Endodermal cell (in vitro differentiated cells): Measurements from ENCODE around the gene KLK7. TPM values are rescaled to one million over a fixed set of nuclear protein-coding genes. Genes with fewer than 3 reads are reported as not detected.
"Not testable (repeated sequence)": the region's sequence is repeated elsewhere in the genome, so short reads cannot be mapped to it uniquely, and the experiment has no call there.

ENCODE experiments used
- DNase-seq: peaks from one replicate; pipeline ENCODE4 v3.0.0-alpha.2; 2017
- H3K27ac ChIP-seq: 2 replicates; pipeline ENCODE4 v1.5.1; 2013; ENCODE audit warnings: mild to moderate bottlenecking, low read depth, low read length, moderate library complexity
- H3K27me3 ChIP-seq: 2 replicates; pipeline ENCODE4 v1.6.1; 2013; ENCODE audit warnings: mild to moderate bottlenecking, low read length, moderate library complexity; ENCODE audit not compliant: insufficient read depth, control insufficient read depth, poor library complexity, severe bottlenecking
- H3K36me3 ChIP-seq: 2 replicates; pipeline ENCODE4 v1.7.0; 2013; ENCODE audit warnings: mild to moderate bottlenecking, low read length, moderate library complexity; ENCODE audit not compliant: control insufficient read depth, insufficient read depth
- H3K4me1 ChIP-seq: one replicate; pipeline ENCODE4 v1.7.0; 2013; ENCODE audit warnings: low read length; ENCODE audit not compliant: control insufficient read depth, insufficient read depth
- H3K4me3 ChIP-seq: 2 replicates; pipeline ENCODE4 v1.5.1; 2013; ENCODE audit warnings: mild to moderate bottlenecking, low read length, moderate library complexity
- H3K9ac ChIP-seq: 2 replicates; pipeline ENCODE4 v1.6.1; 2013; ENCODE audit warnings: mild to moderate bottlenecking, low read length, moderate library complexity; ENCODE audit not compliant: poor library complexity, severe bottlenecking; ENCODE audit errors: extremely low read depth
- H3K9me3 ChIP-seq: 2 replicates; pipeline ENCODE4 v1.6.1; 2013; ENCODE audit warnings: mild to moderate bottlenecking, low read length, moderate library complexity; ENCODE audit not compliant: control insufficient read depth
- H3K27ac Mint-ChIP-seq: 2 replicates; pipeline ENCODE4 v1.8.0; 2020; ENCODE audit warnings: mixed read lengths
- H3K27me3 Mint-ChIP-seq: 2 replicates; pipeline ENCODE4 v1.8.0; 2021; ENCODE audit warnings: mild to moderate bottlenecking, mixed read lengths; ENCODE audit not compliant: insufficient read depth
- H3K36me3 Mint-ChIP-seq: 2 replicates; pipeline ENCODE4 v1.8.0; 2020; ENCODE audit warnings: low read depth, mixed read lengths
- H3K4me1 Mint-ChIP-seq: 2 replicates; pipeline ENCODE4 v1.8.0; 2020; ENCODE audit warnings: mixed read lengths
- H3K4me3 Mint-ChIP-seq: 2 replicates; pipeline ENCODE4 v1.8.0; 2020; ENCODE audit warnings: mild to moderate bottlenecking, moderate library complexity, mixed read lengths
- H3K9me3 Mint-ChIP-seq: 2 replicates; pipeline ENCODE4 v1.8.0; 2020; ENCODE audit warnings: mild to moderate bottlenecking, mixed read lengths
- WGBS, 2 experiments: methylation state at CpG; one replicate each; pipeline versions ENCODE4 v1.1.5 to v1.1.7; 2013; ENCODE audit warnings: missing lambda C conversion rate in 2 of 2, mixed read lengths in 1 of 2; ENCODE audit not compliant: insufficient coverage in 1 of 2, insufficient read length in 1 of 2; 5-methylcytosine and 5-hydroxymethylcytosine counted together
- total RNA-seq, 2 donors: library from RNA; stranded (reverse); fragmentation: NEBNext Ultra II Directional in 1 of 2; extraction: Animal tissue kit (Norgen Biotek cat#: 25700) in 1 of 2; gene quantifications; 2 replicates in 1 of 2; 3 replicates in 1 of 2; pipeline ENCODE4 v1.2.1, GENCODE V29; 2021
- TF ChIP-seq, protein P1 (sequence below): fragments of 200-600 bp; sonication (generic); conservative IDR thresholded peaks from 2 replicates; pipeline ENCODE4 v1.5.0; 2021; ENCODE audit warnings: antibody characterized with exemption, mild to moderate bottlenecking

Gene KLK7
- total RNA-seq, 2 donors from 2014 or later: not detected

DNA sequence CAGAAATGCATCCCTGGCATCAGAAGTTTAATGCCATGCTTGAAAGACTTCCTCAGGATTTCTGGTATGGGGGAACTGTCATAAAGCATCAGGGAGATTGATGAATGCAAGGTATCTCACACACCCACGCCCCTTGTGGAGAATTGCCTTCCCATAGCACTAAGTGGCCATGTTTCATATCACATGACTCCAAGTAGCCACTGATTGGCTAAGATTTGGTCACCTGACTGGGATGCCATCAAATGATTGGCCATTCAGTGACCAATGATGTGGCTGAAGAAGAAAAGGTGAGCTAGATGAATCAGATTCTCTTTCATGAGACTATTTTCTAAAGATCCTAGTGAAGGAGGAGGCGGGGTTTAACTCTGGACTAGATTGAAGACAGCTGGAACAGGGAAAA lies 10.4 kb upstream of the KLK7 start:
- peaks cover 2% of the 10 kb centered on the region for H3K9me3 Mint-ChIP-seq
- TF ChIP-seq, protein P1, sequence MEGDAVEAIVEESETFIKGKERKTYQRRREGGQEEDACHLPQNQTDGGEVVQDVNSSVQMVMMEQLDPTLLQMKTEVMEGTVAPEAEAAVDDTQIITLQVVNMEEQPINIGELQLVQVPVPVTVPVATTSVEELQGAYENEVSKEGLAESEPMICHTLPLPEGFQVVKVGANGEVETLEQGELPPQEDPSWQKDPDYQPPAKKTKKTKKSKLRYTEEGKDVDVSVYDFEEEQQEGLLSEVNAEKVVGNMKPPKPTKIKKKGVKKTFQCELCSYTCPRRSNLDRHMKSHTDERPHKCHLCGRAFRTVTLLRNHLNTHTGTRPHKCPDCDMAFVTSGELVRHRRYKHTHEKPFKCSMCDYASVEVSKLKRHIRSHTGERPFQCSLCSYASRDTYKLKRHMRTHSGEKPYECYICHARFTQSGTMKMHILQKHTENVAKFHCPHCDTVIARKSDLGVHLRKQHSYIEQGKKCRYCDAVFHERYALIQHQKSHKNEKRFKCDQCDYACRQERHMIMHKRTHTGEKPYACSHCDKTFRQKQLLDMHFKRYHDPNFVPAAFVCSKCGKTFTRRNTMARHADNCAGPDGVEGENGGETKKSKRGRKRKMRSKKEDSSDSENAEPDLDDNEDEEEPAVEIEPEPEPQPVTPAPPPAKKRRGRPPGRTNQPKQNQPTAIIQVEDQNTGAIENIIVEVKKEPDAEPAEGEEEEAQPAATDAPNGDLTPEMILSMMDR: no peak
- peaks cover 39% of the 10 kb centered on the region for H3K27me3 Mint-ChIP-seq

DNA sequence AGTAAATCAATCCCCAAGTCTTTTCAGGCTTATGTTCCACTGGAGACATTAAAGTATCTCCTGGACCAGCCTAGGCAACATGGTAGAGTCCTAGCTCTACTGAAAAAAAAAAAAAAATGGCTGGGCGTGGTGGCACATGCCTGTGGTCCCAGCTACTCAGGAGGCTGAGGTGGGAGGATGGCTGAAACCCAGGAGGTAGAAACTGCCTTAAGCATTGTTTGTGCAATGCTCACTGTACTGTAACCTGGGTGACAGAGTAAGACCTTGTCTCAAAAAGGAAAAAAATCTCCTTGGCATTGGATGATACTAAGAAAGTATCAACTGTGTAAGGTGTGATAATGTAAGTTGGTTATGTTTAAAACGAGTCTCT lies 8.9 kb upstream of the KLK7 start:
- 67 to 87% methylated on average over 1 to 2 of the region's 2 CpGs for WGBS, 2 experiments
- Mint-ChIP-seq H3K9me3 (peaks cover 2% of the 10 kb centered on the region), H3K36me3 (no peaks in the 10 kb centered on the region), H3K27ac (no peak overlapping the region), H3K4me1 (no peaks in the 10 kb centered on the region), H3K27me3 (peaks cover 41% of the 10 kb centered on the region), H3K4me3 (no peak overlapping the region)
- TF ChIP-seq, protein P1: no peak
- H3K4me3 ChIP-seq: no peak overlapping the region
- no peaks in the 10 kb centered on the region for H3K4me1 ChIP-seq
- H3K9ac ChIP-seq: no peak overlapping the region
- DNase-seq: no peak
- no peak overlapping the region for H3K27ac ChIP-seq
- peaks cover 18% of the 10 kb centered on the region for H3K27me3 ChIP-seq
- no peaks in the 10 kb centered on the region for H3K36me3 ChIP-seq
- no peaks in the 10 kb centered on the region for H3K9me3 ChIP-seq

More for the DNA sequence above, 10.4 kb upstream of the KLK7 start:
- Mint-ChIP-seq H3K4me1 (no peaks in the 10 kb centered on the region), H3K36me3 (no peaks in the 10 kb centered on the region), H3K27ac (no peak overlapping the region), H3K4me3 (no peak overlapping the region)
- H3K9me3 ChIP-seq: no peaks in the 10 kb centered on the region
- no peaks in the 10 kb centered on the region for H3K4me1 ChIP-seq
- peak; percentile 59 for DNase-seq
- H3K4me3 ChIP-seq: no peak overlapping the region
- 83 to 100% methylated on average over 2 of the region's 2 CpGs for WGBS, 2 experiments
- H3K27ac ChIP-seq: no peak overlapping the region
- H3K27me3 ChIP-seq: peaks cover 10% of the 10 kb centered on the region
- H3K9ac ChIP-seq: no peak overlapping the region
- no peaks in the 10 kb centered on the region for H3K36me3 ChIP-seq

DNA sequence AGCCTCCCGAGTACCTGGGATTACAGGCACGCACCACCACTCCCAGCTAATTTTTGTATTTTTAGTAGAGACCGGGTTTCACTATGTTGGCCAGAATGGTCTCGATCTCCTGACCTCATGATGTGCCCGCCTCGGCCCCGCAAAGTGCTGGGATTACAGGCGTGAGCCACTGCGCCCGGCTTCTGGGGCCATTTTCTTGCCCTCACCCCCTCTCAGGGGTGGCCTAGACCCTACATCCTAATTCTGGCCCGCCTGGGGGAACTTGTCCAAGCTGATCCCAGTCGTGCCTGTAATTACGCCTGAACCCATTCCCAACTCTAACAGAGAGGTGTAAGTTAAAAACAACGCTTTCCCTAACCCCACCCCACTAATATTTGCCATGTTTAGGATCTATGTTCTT lies 699 bp upstream of the KLK7 start:
- H3K9me3 ChIP-seq, H3K4me3 Mint-ChIP-seq, H3K4me1 ChIP-seq, DNase-seq, H3K36me3 Mint-ChIP-seq, H3K9ac ChIP-seq, H3K27ac ChIP-seq, H3K27ac Mint-ChIP-seq, H3K4me1 Mint-ChIP-seq, H3K36me3 ChIP-seq, H3K4me3 ChIP-seq, H3K9me3 Mint-ChIP-seq: not testable (repeated sequence)
- WGBS, 2 experiments: 89 to 94% methylated on average over 8 to 13 of the region's 14 CpGs
- H3K27me3 ChIP-seq: peaks cover 34% of the 10 kb centered on the region
- H3K27me3 Mint-ChIP-seq: peaks cover 71% of the 10 kb centered on the region

DNA sequence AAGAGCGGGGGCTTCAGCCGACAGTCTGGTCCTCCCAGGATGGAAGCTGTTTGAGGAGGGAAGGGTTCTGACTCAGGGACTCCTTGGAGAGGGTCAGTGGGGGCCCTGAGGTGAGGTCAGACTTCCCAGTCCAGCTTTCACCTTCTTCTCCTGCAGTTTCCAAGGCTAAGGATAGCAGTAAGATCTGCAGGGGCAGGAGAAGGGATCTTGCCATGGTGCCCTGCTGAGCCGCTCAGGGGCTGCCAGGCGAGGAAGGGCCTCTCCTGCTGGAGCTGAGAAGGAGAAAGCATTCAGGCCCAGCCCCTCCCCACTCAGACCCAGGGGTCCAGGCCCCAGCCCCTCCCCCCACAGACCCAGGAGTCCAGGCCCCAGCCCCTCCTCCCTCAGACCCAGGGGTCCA lies 1.5 kb downstream of the KLK7 start:
- Mint-ChIP-seq H3K9me3 (peaks cover 4% of the 10 kb centered on the region), H3K4me1 (no peaks in the 10 kb centered on the region), H3K27me3 (peaks cover 63% of the 10 kb centered on the region), H3K4me3 (no peak overlapping the region), H3K36me3 (no peaks in the 10 kb centered on the region), H3K27ac (no peak overlapping the region)
- Histone ChIP-seq H3K9ac (no peak overlapping the region), H3K9me3 (no peaks in the 10 kb centered on the region), H3K4me1 (no peaks in the 10 kb centered on the region), H3K36me3 (no peaks in the 10 kb centered on the region), H3K27ac (no peak overlapping the region), H3K27me3 (peaks cover 12% of the 10 kb centered on the region), H3K4me3 (no peak overlapping the region)
- WGBS, 2 experiments: 91% methylated on average over 4 of the region's 4 CpGs; no CpG with 5 or more reads in 1 of the 2 experiments
- TF ChIP-seq, protein P1: no peak
- peak; percentile 52 for DNase-seq
